C4-2B (cell line): ENCODE data around the gene LRIT2.

ENCODE experiments used
- H3K27ac ChIP-seq: fragments of 450-650 bp; 2 replicates; pipeline ENCODE4 v1.5.1; 2017
- CTCF ChIP-seq: fragments of 450-650 bp; conservative IDR thresholded peaks from 2 replicates; pipeline ENCODE4 v1.5.1; 2017; ENCODE audit warnings: mild to moderate bottlenecking
- ZFX ChIP-seq: fragments of 450-650 bp; IDR thresholded peaks from 2 replicates; pipeline ENCODE4 v1.6.1; 2017

Gene LRIT2

GRCh38 chr10:84216834-84217233 is 8.5 kb downstream of the LRIT2 start:
- TF ChIP-seq CTCF (no peak), ZFX (no peak)
- no peak overlapping the region for H3K27ac ChIP-seq

- TF ChIP-seq CTCF (peak; percentile 80), ZFX (no peak)
- no peak overlapping the region for H3K27ac ChIP-seq
Observed at GRCh38 chr10:84214612-84215235, 10.6 kb downstream of the LRIT2 start.

- TF ChIP-seq ZFX (no peak), CTCF (no peak)
Observed at GRCh38 chr10:84214046-84214572, 11.2 kb downstream of the LRIT2 start.

GRCh38 chr10:84213076-84213475 is 12.3 kb downstream of the LRIT2 start:
- no peak for TF ChIP-seq ZFX
- no peak for TF ChIP-seq CTCF
- H3K27ac ChIP-seq = no peak overlapping the region

More at GRCh38 chr10:84214046-84214572, 11.2 kb downstream of the LRIT2 start:
- H3K27ac ChIP-seq = no peak overlapping the region

- H3K27ac ChIP-seq = no peak overlapping the region
- TF ChIP-seq ZFX (no peak), CTCF (no peak)
Observed at GRCh38 chr10:84212014-84212413, 13.3 kb downstream of the LRIT2 start.

GRCh38 chr10:84211566-84211965 is 13.8 kb downstream of the LRIT2 start:
- no peak for TF ChIP-seq ZFX
- no peak for TF ChIP-seq CTCF
- H3K27ac ChIP-seq = no peak overlapping the region

- H3K27ac ChIP-seq = no peak overlapping the region
- TF ChIP-seq ZFX (no peak), CTCF (no peak)
Observed at GRCh38 chr10:84208023-84208422, 17.3 kb downstream of the LRIT2 start.
